ENCODE data around the gene MYLK4. TPM values are rescaled to one million over a fixed set of nuclear protein-coding genes. Genes with fewer than 3 reads are reported as not detected.

MYLK4 gene
- total and polyA plus RNA-seq, 5 donors from 2014 or later: 0.20 to 0.91 (median 0.37) TPM; not detected in 2

GRCh38 chr6:2766767-2767656 is 16.3 kb upstream of the MYLK4 start:
- Histone ChIP-seq H3K27me3 (ENCODE audit: control insufficient read depth, insufficient read depth, low read length) (no peaks in the 10 kb centered on the region), H3K27ac (ENCODE audit: insufficient read depth, low read length, poor library complexity, severe bottlenecking) (no peak overlapping the region), H3K36me3 (ENCODE audit: control insufficient read depth, insufficient read depth, low read length) (peaks cover 23% of the 10 kb centered on the region), H3K9me3 (ENCODE audit: control insufficient read depth in 2 of 2, low read length in 2 of 2) (no peaks in the 10 kb centered on the region), H3K4me3 (ENCODE audit: low read depth, low read length) (peak overlapping the region; percentile 83), H3K4me1 (ENCODE audit: control insufficient read depth, insufficient read depth, low read length, poor library complexity, severe bottlenecking) (peaks cover 46% of the 10 kb centered on the region)
- Mint-ChIP-seq H3K9me3 (no peaks in the 10 kb centered on the region), H3K4me3 (peak overlapping the region; percentile 94 to 97 (median 94)), H3K36me3 (peaks cover 11% of the 10 kb centered on the region), H3K4me1 (peaks cover 33 to 61% (median 43%) of the 10 kb centered on the region in 4 donors), H3K27me3 (peaks cover 14% of the 10 kb centered on the region), H3K27ac (peak overlapping the region in 2 of 3 donors; percentile 82 to 89)
- DNase-seq (no peak), ATAC-seq (ENCODE audit: low read depth in 2 of 2) (no peak)

- no peaks in the 10 kb centered on the region for H3K27me3 ChIP-seq (ENCODE audit: control insufficient read depth, insufficient read depth, low read length)
- H3K9me3 ChIP-seq (ENCODE audit: control insufficient read depth in 2 of 2, low read length in 2 of 2): no peaks in the 10 kb centered on the region
- Mint-ChIP-seq H3K36me3 (peaks cover 8% of the 10 kb centered on the region), H3K27me3 (peaks cover 17% of the 10 kb centered on the region), H3K9me3 (no peaks in the 10 kb centered on the region), H3K4me1 (peaks cover 37 to 56% (median 42%) of the 10 kb centered on the region in 4 donors), H3K27ac (peak overlapping the region; percentile 38 to 89 (median 82)), H3K4me3 (peak overlapping the region; percentile 94 to 97 (median 94))
- H3K4me1 ChIP-seq (ENCODE audit: control insufficient read depth, insufficient read depth, low read length, poor library complexity, severe bottlenecking): peaks cover 50% of the 10 kb centered on the region
- peak overlapping the region; percentile 76 for H3K27ac ChIP-seq (ENCODE audit: insufficient read depth, low read length, poor library complexity, severe bottlenecking)
- ATAC-seq (ENCODE audit: low read depth in 2 of 2): no peak
- H3K36me3 ChIP-seq (ENCODE audit: control insufficient read depth, insufficient read depth, low read length): peaks cover 15% of the 10 kb centered on the region
- DNase-seq: peak in 1 of 3 donors; percentile 53
- H3K4me3 ChIP-seq (ENCODE audit: low read depth, low read length): peak overlapping the region; percentile 83
Observed at GRCh38 chr6:2765896-2766766, 15.4 kb upstream of the MYLK4 start.

- H3K27me3 ChIP-seq (ENCODE audit: control insufficient read depth, insufficient read depth, low read length): no peaks in the 10 kb centered on the region
- no peaks in the 10 kb centered on the region for H3K9me3 ChIP-seq (ENCODE audit: control insufficient read depth in 2 of 2, low read length in 2 of 2)
- no peaks in the 10 kb centered on the region for H3K9me3 Mint-ChIP-seq
- H3K27ac ChIP-seq (ENCODE audit: insufficient read depth, low read length, poor library complexity, severe bottlenecking): peak within 1 kb of the TSS; percentile 97
- H3K27me3 Mint-ChIP-seq: peaks cover 19% of the 10 kb centered on the region
- peaks cover 8% of the 10 kb centered on the region for H3K36me3 Mint-ChIP-seq
- H3K36me3 ChIP-seq (ENCODE audit: control insufficient read depth, insufficient read depth, low read length): peaks cover 7% of the 10 kb centered on the region
- H3K4me1 Mint-ChIP-seq: peaks cover 36 to 55% (median 42%) of the 10 kb centered on the region in 4 donors
- H3K4me3 ChIP-seq (ENCODE audit: low read depth, low read length): peak within 1 kb of the TSS; percentile 88
- H3K4me1 ChIP-seq (ENCODE audit: control insufficient read depth, insufficient read depth, low read length, poor library complexity, severe bottlenecking): peaks cover 52% of the 10 kb centered on the region
- DNase-seq (peak; percentile 96 to 99 (median 97)), ATAC-seq (ENCODE audit: low read depth in 2 of 2) (peak; percentile 92 to 93)
- peak within 1 kb of the TSS; percentile 94 to 99 (median 94) for H3K4me3 Mint-ChIP-seq
- peak within 1 kb of the TSS; percentile 96 to 97 (median 97) for H3K27ac Mint-ChIP-seq
Observed at GRCh38 chr6:2765166-2765895, 14.6 kb upstream of the MYLK4 start, which contains the start of gene WRNIP1. WRNIP1 (plus strand) TSS chr6:2765393; CDS start chr6:2765623, 230 bp downstream.

GRCh38 chr6:2764610-2765165 is 14.0 kb upstream of the MYLK4 start:
- Mint-ChIP-seq H3K27me3 (peaks cover 21% of the 10 kb centered on the region), H3K27ac (peak overlapping the region; percentile 96 to 97 (median 97)), H3K4me1 (peaks cover 32 to 49% (median 39%) of the 10 kb centered on the region in 4 donors), H3K36me3 (peaks cover 8% of the 10 kb centered on the region), H3K4me3 (peak overlapping the region; percentile 90 to 99 (median 92)), H3K9me3 (no peaks in the 10 kb centered on the region)
- ATAC-seq (ENCODE audit: low read depth in 2 of 2) (peak; percentile 6 to 57), DNase-seq (peak; percentile 60 to 81 (median 74))
- H3K36me3 ChIP-seq (ENCODE audit: control insufficient read depth, insufficient read depth, low read length): peaks cover under 1% of the 10 kb centered on the region
- no peaks in the 10 kb centered on the region for H3K9me3 ChIP-seq (ENCODE audit: control insufficient read depth in 2 of 2, low read length in 2 of 2)
- peaks cover 52% of the 10 kb centered on the region for H3K4me1 ChIP-seq (ENCODE audit: control insufficient read depth, insufficient read depth, low read length, poor library complexity, severe bottlenecking)
- peak overlapping the region; percentile 97 for H3K27ac ChIP-seq (ENCODE audit: insufficient read depth, low read length, poor library complexity, severe bottlenecking)
- H3K4me3 ChIP-seq (ENCODE audit: low read depth, low read length): peak overlapping the region; percentile 88
- H3K27me3 ChIP-seq (ENCODE audit: control insufficient read depth, insufficient read depth, low read length): no peaks in the 10 kb centered on the region

GRCh38 chr6:2763876-2764540 is 13.3 kb upstream of the MYLK4 start:
- H3K36me3 ChIP-seq (ENCODE audit: control insufficient read depth, insufficient read depth, low read length): no peaks in the 10 kb centered on the region
- peaks cover 46% of the 10 kb centered on the region for H3K4me1 ChIP-seq (ENCODE audit: control insufficient read depth, insufficient read depth, low read length, poor library complexity, severe bottlenecking)
- H3K9me3 ChIP-seq (ENCODE audit: control insufficient read depth in 2 of 2, low read length in 2 of 2): no peaks in the 10 kb centered on the region
- peak overlapping the region; percentile 96 to 97 (median 97) for H3K27ac Mint-ChIP-seq
- H3K4me3 Mint-ChIP-seq: peak overlapping the region; percentile 90 to 99 (median 92)
- peak overlapping the region; percentile 97 for H3K27ac ChIP-seq (ENCODE audit: insufficient read depth, low read length, poor library complexity, severe bottlenecking)
- H3K36me3 Mint-ChIP-seq: peaks cover 8% of the 10 kb centered on the region
- ATAC-seq (ENCODE audit: low read depth in 2 of 2) (no peak), DNase-seq (no peak)
- H3K27me3 ChIP-seq (ENCODE audit: control insufficient read depth, insufficient read depth, low read length): peaks cover 3% of the 10 kb centered on the region
- H3K4me1 Mint-ChIP-seq: peaks cover 29 to 46% (median 39%) of the 10 kb centered on the region in 4 donors
- H3K4me3 ChIP-seq (ENCODE audit: low read depth, low read length): peak overlapping the region; percentile 88
- H3K9me3 Mint-ChIP-seq: no peaks in the 10 kb centered on the region
- peaks cover 26% of the 10 kb centered on the region for H3K27me3 Mint-ChIP-seq

- Mint-ChIP-seq H3K27me3 (peaks cover 26% of the 10 kb centered on the region), H3K36me3 (peaks cover 4% of the 10 kb centered on the region), H3K9me3 (peaks cover 0 to 2% (median 0%) of the 10 kb centered on the region in 7 donors), H3K4me3 (peak overlapping the region in 2 of 4 donors; percentile 19 to 21), H3K27ac (no peak overlapping the region), H3K4me1 (peaks cover 24 to 41% (median 33%) of the 10 kb centered on the region in 4 donors)
- Histone ChIP-seq H3K4me3 (ENCODE audit: low read depth, low read length) (no peak overlapping the region), H3K9me3 (ENCODE audit: control insufficient read depth in 2 of 2, low read length in 2 of 2) (no peaks in the 10 kb centered on the region), H3K27me3 (ENCODE audit: control insufficient read depth, insufficient read depth, low read length) (peaks cover 3% of the 10 kb centered on the region), H3K4me1 (ENCODE audit: control insufficient read depth, insufficient read depth, low read length, poor library complexity, severe bottlenecking) (peaks cover 40% of the 10 kb centered on the region), H3K27ac (ENCODE audit: insufficient read depth, low read length, poor library complexity, severe bottlenecking) (no peak overlapping the region), H3K36me3 (ENCODE audit: control insufficient read depth, insufficient read depth, low read length) (no peaks in the 10 kb centered on the region)
- no peak for ATAC-seq (ENCODE audit: low read depth in 2 of 2)
- DNase-seq: no peak
Observed at GRCh38 chr6:2763345-2763841, 12.7 kb upstream of the MYLK4 start.

Data from CD4-positive, CD25-positive, alpha-beta regulatory T cell (primary cell).